Measurements from ENCODE around the gene GAGE10.
"Not testable (repeated sequence)": the region's sequence is repeated elsewhere in the genome, so short reads cannot be mapped to it uniquely, and the experiment has no call there.

DNA sequence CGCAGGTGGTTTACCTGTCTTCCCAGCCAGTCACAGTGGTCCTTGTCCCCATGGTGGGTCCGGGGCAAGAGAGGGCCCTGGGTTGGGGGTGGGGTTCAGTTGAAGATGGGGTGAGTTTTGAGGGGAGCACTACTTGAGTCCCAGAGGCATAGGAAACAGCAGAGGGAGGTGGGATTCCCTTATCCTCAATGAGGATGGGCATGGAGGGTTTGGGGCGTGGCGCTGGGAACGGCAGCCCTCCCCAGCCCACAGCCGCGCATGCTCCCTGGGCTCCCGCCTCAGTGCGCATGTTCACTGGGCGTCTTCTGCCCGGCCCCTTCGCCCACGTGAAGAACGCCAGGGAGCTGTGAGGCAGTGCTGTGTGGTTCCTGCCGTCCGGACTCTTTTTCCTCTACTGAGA is 18.3 kb downstream of the GAGE10 start, which contains the start of gene GAGE12J:
- TF ChIP-seq RAD21 (IDR thresholded peaks at IDR 0.05; ENCODE audit: low read depth); CEBPB (IDR thresholded peaks at IDR 0.05); CREB1 (IDR thresholded peaks at IDR 0.05; ENCODE audit: low read depth); NFIC (IDR thresholded peaks at IDR 0.05); EGR1 (IDR thresholded peaks at IDR 0.05); FOXM1 (IDR thresholded peaks at IDR 0.05; ENCODE audit: borderline replicate concordance, low read depth); YY1 (IDR thresholded peaks at IDR 0.05; ENCODE audit: low read depth): not testable (repeated sequence)
- TF ChIP-seq, protein P1, sequence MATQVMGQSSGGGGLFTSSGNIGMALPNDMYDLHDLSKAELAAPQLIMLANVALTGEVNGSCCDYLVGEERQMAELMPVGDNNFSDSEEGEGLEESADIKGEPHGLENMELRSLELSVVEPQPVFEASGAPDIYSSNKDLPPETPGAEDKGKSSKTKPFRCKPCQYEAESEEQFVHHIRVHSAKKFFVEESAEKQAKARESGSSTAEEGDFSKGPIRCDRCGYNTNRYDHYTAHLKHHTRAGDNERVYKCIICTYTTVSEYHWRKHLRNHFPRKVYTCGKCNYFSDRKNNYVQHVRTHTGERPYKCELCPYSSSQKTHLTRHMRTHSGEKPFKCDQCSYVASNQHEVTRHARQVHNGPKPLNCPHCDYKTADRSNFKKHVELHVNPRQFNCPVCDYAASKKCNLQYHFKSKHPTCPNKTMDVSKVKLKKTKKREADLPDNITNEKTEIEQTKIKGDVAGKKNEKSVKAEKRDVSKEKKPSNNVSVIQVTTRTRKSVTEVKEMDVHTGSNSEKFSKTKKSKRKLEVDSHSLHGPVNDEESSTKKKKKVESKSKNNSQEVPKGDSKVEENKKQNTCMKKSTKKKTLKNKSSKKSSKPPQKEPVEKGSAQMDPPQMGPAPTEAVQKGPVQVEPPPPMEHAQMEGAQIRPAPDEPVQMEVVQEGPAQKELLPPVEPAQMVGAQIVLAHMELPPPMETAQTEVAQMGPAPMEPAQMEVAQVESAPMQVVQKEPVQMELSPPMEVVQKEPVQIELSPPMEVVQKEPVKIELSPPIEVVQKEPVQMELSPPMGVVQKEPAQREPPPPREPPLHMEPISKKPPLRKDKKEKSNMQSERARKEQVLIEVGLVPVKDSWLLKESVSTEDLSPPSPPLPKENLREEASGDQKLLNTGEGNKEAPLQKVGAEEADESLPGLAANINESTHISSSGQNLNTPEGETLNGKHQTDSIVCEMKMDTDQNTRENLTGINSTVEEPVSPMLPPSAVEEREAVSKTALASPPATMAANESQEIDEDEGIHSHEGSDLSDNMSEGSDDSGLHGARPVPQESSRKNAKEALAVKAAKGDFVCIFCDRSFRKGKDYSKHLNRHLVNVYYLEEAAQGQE (IDR thresholded peaks at IDR 0.05; ENCODE audit: low read depth), result not testable (repeated sequence)
